ENCODE results near the gene CDK19. TPM values are rescaled to one million over a fixed set of nuclear protein-coding genes. Genes with fewer than 3 reads are reported as not detected.

CDK19 gene
- total and polyA plus RNA-seq, 12 donors: 3.5 to 59.1 (median 7.9) TPM

- Histone ChIP-seq H3K27ac (no peak overlapping the region), H3K36me3 (replicated peaks in 1 of 2) (no peaks in the 10 kb centered on the region), H3K4me1 (replicated peaks in 1 of 2) (peaks cover 14 to 29% of the 10 kb centered on the region in 2 donors), H3K27me3 (no peaks in the 10 kb centered on the region), H3K4me3 (no peak overlapping the region), H3K9me3 (replicated peaks in 1 of 3) (no peaks in the 10 kb centered on the region)
- intact Hi-C loops (cut with DNase I): no loop called here
- TF ChIP-seq POLR2A (IDR thresholded peaks at IDR 0.05): no peak
- TF ChIP-seq, protein P1, sequence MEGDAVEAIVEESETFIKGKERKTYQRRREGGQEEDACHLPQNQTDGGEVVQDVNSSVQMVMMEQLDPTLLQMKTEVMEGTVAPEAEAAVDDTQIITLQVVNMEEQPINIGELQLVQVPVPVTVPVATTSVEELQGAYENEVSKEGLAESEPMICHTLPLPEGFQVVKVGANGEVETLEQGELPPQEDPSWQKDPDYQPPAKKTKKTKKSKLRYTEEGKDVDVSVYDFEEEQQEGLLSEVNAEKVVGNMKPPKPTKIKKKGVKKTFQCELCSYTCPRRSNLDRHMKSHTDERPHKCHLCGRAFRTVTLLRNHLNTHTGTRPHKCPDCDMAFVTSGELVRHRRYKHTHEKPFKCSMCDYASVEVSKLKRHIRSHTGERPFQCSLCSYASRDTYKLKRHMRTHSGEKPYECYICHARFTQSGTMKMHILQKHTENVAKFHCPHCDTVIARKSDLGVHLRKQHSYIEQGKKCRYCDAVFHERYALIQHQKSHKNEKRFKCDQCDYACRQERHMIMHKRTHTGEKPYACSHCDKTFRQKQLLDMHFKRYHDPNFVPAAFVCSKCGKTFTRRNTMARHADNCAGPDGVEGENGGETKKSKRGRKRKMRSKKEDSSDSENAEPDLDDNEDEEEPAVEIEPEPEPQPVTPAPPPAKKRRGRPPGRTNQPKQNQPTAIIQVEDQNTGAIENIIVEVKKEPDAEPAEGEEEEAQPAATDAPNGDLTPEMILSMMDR (IDR thresholded peaks at IDR 0.05): no peak
- 75 to 94% (median 79%) methylated on average over 1 of the region's 1 CpG for whole genome bisulfite sequencing, 4 donors
- no peak for DNase-seq
Measured at GRCh38 chr6:110615722-110616121, 199.5 kb downstream of the CDK19 start.

GRCh38 chr6:110614586-110614985 is 200.7 kb downstream of the CDK19 start:
- no peak for DNase-seq
- no peaks in the 10 kb centered on the region for H3K36me3 ChIP-seq (replicated peaks in 1 of 2)
- no peaks in the 10 kb centered on the region for H3K9me3 ChIP-seq (replicated peaks in 1 of 3)
- intact Hi-C loops (cut with DNase I): no loop called here
- H3K27ac ChIP-seq: peak overlapping the region in 1 of 5 donors; percentile 15
- H3K4me3 ChIP-seq: no peak overlapping the region
- H3K4me1 ChIP-seq (replicated peaks in 1 of 2): peaks cover 7 to 17% of the 10 kb centered on the region in 2 donors
- TF ChIP-seq, protein P1 (IDR thresholded peaks at IDR 0.05): no peak
- no peak for TF ChIP-seq POLR2A (IDR thresholded peaks at IDR 0.05)
- H3K27me3 ChIP-seq: no peaks in the 10 kb centered on the region
- 78 to 85% (median 83%) methylated on average over 5 of the region's 5 CpGs for WGBS, 4 donors

- WGBS, 4 donors: 63 to 88% (median 77%) methylated on average over 1 of the region's 1 CpG
- H3K4me1 ChIP-seq (replicated peaks in 1 of 2): peaks cover 2 to 13% of the 10 kb centered on the region in 2 donors
- H3K9me3 ChIP-seq (replicated peaks in 1 of 3): no peaks in the 10 kb centered on the region
- TF ChIP-seq POLR2A (IDR thresholded peaks at IDR 0.05): no peak
- TF ChIP-seq, protein P1 (IDR thresholded peaks at IDR 0.05): no peak
- H3K27ac ChIP-seq: peak overlapping the region in 1 of 5 donors; percentile 15
- no peak for DNase-seq
- no peak overlapping the region for H3K4me3 ChIP-seq
- H3K27me3 ChIP-seq: no peaks in the 10 kb centered on the region
- H3K36me3 ChIP-seq (replicated peaks in 1 of 2): no peaks in the 10 kb centered on the region
- intact Hi-C loops (cut with DNase I): no loop called here
Measured at GRCh38 chr6:110614106-110614505, 201.2 kb downstream of the CDK19 start.

DNA sequence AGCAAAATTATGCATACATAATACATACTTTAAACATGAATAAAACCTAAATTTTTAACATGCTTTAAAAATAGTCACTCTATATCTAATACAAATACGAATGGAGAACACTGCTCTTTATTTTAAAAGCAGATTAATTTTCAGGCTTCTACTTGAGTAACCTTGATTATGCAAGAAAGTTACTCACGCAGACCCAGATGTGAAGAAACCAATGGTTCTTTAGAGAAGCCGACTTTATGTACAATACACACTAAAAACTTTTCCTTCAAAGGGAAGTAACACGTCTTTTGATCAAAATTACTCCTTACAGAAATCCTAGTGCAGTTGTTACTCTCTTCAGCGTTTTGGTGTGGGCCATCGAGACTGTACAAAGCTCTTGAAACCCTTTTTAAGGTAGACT is 201.9 kb downstream of the CDK19 start:
- WGBS, 4 donors: 50 to 54% (median 52%) methylated on average over 6 of the region's 6 CpGs
- no peak for TF ChIP-seq POLR2A (IDR thresholded peaks at IDR 0.05)
- TF ChIP-seq, protein P1 (IDR thresholded peaks at IDR 0.05): no peak
- H3K9me3 ChIP-seq (replicated peaks in 1 of 3): no peaks in the 10 kb centered on the region
- H3K4me1 ChIP-seq (replicated peaks in 1 of 2): peaks cover 0 to 6% of the 10 kb centered on the region in 2 donors
- no peaks in the 10 kb centered on the region for H3K36me3 ChIP-seq (replicated peaks in 1 of 2)
- no peaks in the 10 kb centered on the region for H3K27me3 ChIP-seq
- peak overlapping the region in 2 of 5 donors; percentile 35 to 38 for H3K27ac ChIP-seq
- no peak overlapping the region for H3K4me3 ChIP-seq
- no peak for DNase-seq
- intact Hi-C loops (cut with DNase I): no loop called here

Measured in adrenal gland (tissue), 12 donors.